Lower lobe of right lung (tissue), 2 donors: ENCODE measurements around the gene CALY. TPM values are rescaled to one million over a fixed set of nuclear protein-coding genes. Genes with fewer than 3 reads are reported as not detected.

Experiments
- ATAC-seq, 2 donors: fragments of 200-7000 bp; cut with Tn5 transposase; one replicate each; pipeline ENCODE4 v1.9.1; 2020 to 2022; ENCODE audit warnings: mild to moderate bottlenecking in 2 of 2, moderate library complexity in 2 of 2
- DNase-seq: peaks from one replicate; pipeline ENCODE4 v3.0.0-alpha.2; 2020
- H3K27ac ChIP-seq: fragments of 200-600 bp; one replicate; pipeline ENCODE4 v1.8.0; 2022
- H3K27me3 ChIP-seq: fragments of 200-600 bp; one replicate; pipeline ENCODE4 v1.8.0; 2022; ENCODE audit warnings: low read depth
- H3K36me3 ChIP-seq: fragments of 200-600 bp; one replicate; pipeline ENCODE4 v1.8.0; 2022; ENCODE audit warnings: mild to moderate bottlenecking
- H3K4me1 ChIP-seq: fragments of 200-600 bp; one replicate; pipeline ENCODE4 v1.8.0; 2022
- H3K4me3 ChIP-seq: fragments of 200-600 bp; one replicate; pipeline ENCODE4 v1.8.0; 2022; ENCODE audit warnings: mild to moderate bottlenecking
- H3K9me3 ChIP-seq: fragments of 200-600 bp; one replicate; pipeline ENCODE4 v1.8.0; 2022
- CTCF ChIP-seq: fragments of 200-600 bp; IDR thresholded peaks from one replicate; pipeline ENCODE4 v1.8.0; 2022; ENCODE audit warnings: antibody characterized with exemption, mild to moderate bottlenecking
- intact Hi-C: fragments of 100-400 bp; cut with DNase I; formaldehyde crosslinking; loops from one replicate; pipeline ENCODE4 v1.11.0; 2022
- total RNA-seq: library from RNA; stranded (reverse); fragmentation: NEBNext Ultra II Directional; extraction: Animal tissue kit (Norgen Biotek cat#: 25700); gene quantifications from one replicate; pipeline ENCODE4 v1.2.1, GENCODE V29; 2021
- donor health status: DM: no; HTN: yes; CAD: no; lungs with severe emphysema.

CALY gene
- total RNA-seq, 1 donor from 2014 or later = not detected

DNA sequence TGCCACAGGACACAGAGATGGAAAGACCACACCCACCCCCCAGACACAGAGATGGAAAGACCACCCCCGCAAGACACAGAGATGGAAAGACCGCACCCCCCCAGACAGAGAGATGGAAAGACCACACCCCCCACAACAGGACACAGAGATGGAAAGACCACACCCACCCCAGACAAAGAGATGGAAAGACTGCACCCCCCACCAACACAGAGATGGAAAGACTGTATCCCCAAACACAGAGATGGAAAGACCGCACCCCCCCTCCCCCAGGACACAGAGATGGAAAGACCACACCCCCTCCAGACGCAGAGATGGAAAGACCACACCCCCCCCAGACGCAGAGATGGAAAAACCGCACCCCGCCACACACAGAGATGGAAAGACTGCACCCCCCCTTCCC, 20.0 kb downstream of the CALY start:
- Histone ChIP-seq H3K27me3 (peaks cover 7% of the 10 kb centered on the region), H3K27ac (no peak overlapping the region), H3K4me1 (peaks cover 7% of the 10 kb centered on the region), H3K36me3 (peaks cover 18% of the 10 kb centered on the region), H3K9me3 (no peaks in the 10 kb centered on the region), H3K4me3 (no peak overlapping the region)
- intact Hi-C loops = no loop called here
- no peak for TF ChIP-seq CTCF
- ATAC-seq (no peak), DNase-seq (peak; percentile 14)

- Histone ChIP-seq H3K9me3 (no peaks in the 10 kb centered on the region), H3K4me3 (no peak overlapping the region), H3K27ac (no peak overlapping the region), H3K27me3 (peaks cover 7% of the 10 kb centered on the region), H3K36me3 (peaks cover 23% of the 10 kb centered on the region), H3K4me1 (peaks cover 7% of the 10 kb centered on the region)
- ATAC-seq (no peak), DNase-seq (peak; percentile 18)
- no peak for TF ChIP-seq CTCF
- intact Hi-C loops = no loop called here
These were observed 20.4 kb downstream of the CALY start for GRCh38 chr10:133316266-133316665.

GRCh38 chr10:133315847-133316246, 20.8 kb downstream of the CALY start:
- no peak for TF ChIP-seq CTCF
- Histone ChIP-seq H3K36me3 (peaks cover 27% of the 10 kb centered on the region), H3K27me3 (peaks cover 7% of the 10 kb centered on the region), H3K27ac (no peak overlapping the region), H3K4me3 (no peak overlapping the region), H3K4me1 (peaks cover 7% of the 10 kb centered on the region), H3K9me3 (no peaks in the 10 kb centered on the region)
- DNase-seq = peak; percentile 7
- ATAC-seq = no peak
- intact Hi-C loops = no loop called here

DNA sequence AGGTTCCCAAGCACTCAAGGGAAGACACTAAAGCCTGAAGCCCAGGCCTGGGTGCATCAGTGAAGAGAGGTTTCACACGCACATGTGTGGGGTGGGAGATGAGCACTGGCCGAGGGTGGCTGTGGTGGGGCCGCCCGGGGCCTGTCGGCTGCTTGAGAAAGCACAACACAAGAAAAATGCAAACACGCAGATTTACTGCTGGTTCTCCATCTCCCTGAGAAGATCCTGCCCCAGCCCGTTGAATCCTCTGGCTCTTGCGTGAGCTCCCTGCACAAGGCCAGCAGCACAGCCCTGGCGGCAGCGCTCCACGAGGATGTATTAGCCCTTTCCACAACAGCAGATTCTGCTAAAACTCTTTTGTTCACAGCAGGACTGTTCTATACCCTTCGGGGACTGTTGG, 21.8 kb downstream of the CALY start:
- no peak for TF ChIP-seq CTCF
- ATAC-seq (no peak), DNase-seq (peak; percentile 24)
- H3K36me3 ChIP-seq = peaks cover 36% of the 10 kb centered on the region
- H3K27me3 ChIP-seq = peaks cover 7% of the 10 kb centered on the region
- H3K27ac ChIP-seq = no peak overlapping the region
- peaks cover 7% of the 10 kb centered on the region for H3K4me1 ChIP-seq
- intact Hi-C loops = no loop called here
- no peaks in the 10 kb centered on the region for H3K9me3 ChIP-seq
- H3K4me3 ChIP-seq = no peak overlapping the region

DNA sequence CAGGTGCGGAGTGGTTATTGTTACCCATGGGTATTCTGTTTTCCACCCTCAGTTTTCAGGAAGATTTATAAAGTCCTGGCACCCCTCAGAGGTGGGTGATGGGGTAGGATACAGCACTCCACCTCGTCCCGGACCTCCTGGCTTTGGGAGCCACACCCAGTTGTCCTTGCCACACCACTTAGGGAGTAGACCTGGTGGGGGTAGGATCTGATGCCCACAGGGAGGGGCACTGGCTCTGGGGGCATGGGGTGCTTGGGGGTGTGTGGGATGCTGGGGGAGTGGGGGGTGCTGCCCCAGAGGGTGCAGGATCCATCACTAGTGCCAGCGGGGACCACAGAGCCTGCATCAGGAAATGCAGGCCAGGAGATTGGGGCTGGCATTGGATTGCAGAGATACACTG, 23.5 kb downstream of the CALY start:
- intact Hi-C loops = no loop called here
- H3K36me3 ChIP-seq = peaks cover 40% of the 10 kb centered on the region
- ATAC-seq = no peak

More for the DNA sequence above, 23.5 kb downstream of the CALY start:
- Histone ChIP-seq H3K27ac (no peak overlapping the region), H3K4me3 (no peak overlapping the region), H3K27me3 (no peaks in the 10 kb centered on the region), H3K4me1 (peaks cover 7% of the 10 kb centered on the region), H3K9me3 (no peaks in the 10 kb centered on the region)
- peak; percentile 24 for DNase-seq
- TF ChIP-seq CTCF = no peak
